ENCODE data around the gene CDHR2.
A peak's percentile ranks its signal among the peaks of the same experiment; 100 is the strongest.
"Not testable (repeated sequence)": the region's sequence is repeated elsewhere in the genome, so short reads cannot be mapped to it uniquely, and the experiment has no call there.

The CDHR2 gene

GRCh38 chr5:176599749-176600430 lies 50.7 kb downstream of the CDHR2 start:
- not testable (repeated sequence) for DNase-seq

- DNase-seq = no peak
Measured at GRCh38 chr5:176601901-176602482, 52.9 kb downstream of the CDHR2 start.

- DNase-seq = no peak
Measured at GRCh38 chr5:176603091-176603490, 53.9 kb downstream of the CDHR2 start.

GRCh38 chr5:176606032-176606431 lies 56.9 kb downstream of the CDHR2 start:
- no peak for DNase-seq

- no peak for DNase-seq
Measured at GRCh38 chr5:176606875-176607274, 57.7 kb downstream of the CDHR2 start.

- DNase-seq = no peak
Measured at GRCh38 chr5:176608142-176608705, 59.1 kb downstream of the CDHR2 start.

- DNase-seq = peak in 1 of 2 experiments; percentile 37
Measured at GRCh38 chr5:176608937-176609723, 60.0 kb downstream of the CDHR2 start.

GRCh38 chr5:176609724-176610434 lies 60.7 kb downstream of the CDHR2 start, which contains the start of gene GPRIN1:
Gene GPRIN1, minus strand, starts transcription at chr5:176610156. Its CDS starts 10,322 bp downstream, at chr5:176599834.
- DNase-seq = peak in 1 of 2 experiments; percentile 81

- DNase-seq = peak in 1 of 2 experiments; percentile 46
Measured at GRCh38 chr5:176610435-176610773, 61.3 kb downstream of the CDHR2 start.

- DNase-seq = no peak
Measured at GRCh38 chr5:176611435-176611834, 62.3 kb downstream of the CDHR2 start.

- DNase-seq = no peak
Measured at GRCh38 chr5:176612008-176612407, 62.9 kb downstream of the CDHR2 start.

GRCh38 chr5:176612855-176613254 lies 63.7 kb downstream of the CDHR2 start:
- DNase-seq = no peak

GRCh38 chr5:176614805-176615478 lies 65.8 kb downstream of the CDHR2 start:
- DNase-seq = no peak

GRCh38 chr5:176616511-176616910 lies 67.4 kb downstream of the CDHR2 start:
- DNase-seq = no peak

GRCh38 chr5:176618783-176619182 lies 69.6 kb downstream of the CDHR2 start:
- DNase-seq = no peak

GRCh38 chr5:176619203-176619568 lies 70.0 kb downstream of the CDHR2 start:
- DNase-seq = peak; percentile 54 to 93

- peak in 1 of 2 experiments; percentile 47 for DNase-seq
Measured at GRCh38 chr5:176619569-176620332, 70.6 kb downstream of the CDHR2 start.

- DNase-seq = peak in 1 of 2 experiments; percentile 15
Measured at GRCh38 chr5:176620333-176620981, 71.3 kb downstream of the CDHR2 start.

- no peak for DNase-seq
Measured at GRCh38 chr5:176621661-176622079, 72.5 kb downstream of the CDHR2 start.

GRCh38 chr5:176624142-176624541 lies 75.0 kb downstream of the CDHR2 start:
- DNase-seq = no peak

- DNase-seq = peak; percentile 87
Measured at GRCh38 chr5:176624938-176625337, 75.8 kb downstream of the CDHR2 start.

Measured in NCI-H526 (cell line).